HepG2 (cell line): Measurements from ENCODE around the gene SMIM14. TPM values are rescaled to one million over a fixed set of nuclear protein-coding genes. Genes with fewer than 3 reads are reported as not detected.
A peak's percentile ranks its signal among the peaks of the same experiment; 100 is the strongest.

Experiments
- HOXA3 ChIP-seq: sonication (generic); formaldehyde crosslinking; IDR thresholded peaks from 2 replicates; pipeline ENCODE4 v1.5.0; 2020; ENCODE audit warnings: missing genetic modification reagents
- KAT8 ChIP-seq: IDR thresholded peaks from 2 replicates; pipeline ENCODE4 v1.6.1; 2016; ENCODE audit warnings: missing genetic modification reagents, missing compliant biosample characterization
- PHF21A ChIP-seq: sonication (generic); formaldehyde crosslinking; IDR thresholded peaks from 2 replicates; pipeline ENCODE4 v1.5.0; 2020; ENCODE audit warnings: mild to moderate bottlenecking, missing genetic modification reagents
- PLSCR1 ChIP-seq: sonication (generic); formaldehyde crosslinking; IDR thresholded peaks from 2 replicates; pipeline ENCODE4 v1.5.0; 2020; ENCODE audit warnings: missing genetic modification reagents, mild to moderate bottlenecking, borderline replicate concordance
- RBM39 ChIP-seq: fragments of 200-400 bp; formaldehyde crosslinking; IDR thresholded peaks from one replicate; pipeline ENCODE4 v1.6.1; 2018; ENCODE audit warnings: antibody characterized with exemption, mild to moderate bottlenecking, low read depth, low read length; ENCODE audit not compliant: poor library complexity, severe bottlenecking
- SRY ChIP-seq: sonication (generic); formaldehyde crosslinking; IDR thresholded peaks from 2 replicates; pipeline ENCODE4 v1.8.0; 2022; ENCODE audit warnings: mild to moderate bottlenecking, missing genetic modification reagents
- THAP7 ChIP-seq: sonication (generic); formaldehyde crosslinking; IDR thresholded peaks from 2 replicates; pipeline ENCODE4 v1.8.1; 2023; ENCODE audit warnings: mild to moderate bottlenecking, missing genetic modification reagents
- ZBTB2 ChIP-seq: sonication (generic); formaldehyde crosslinking; IDR thresholded peaks from 2 replicates; pipeline ENCODE4 v1.8.0; 2022; ENCODE audit warnings: low read depth, missing genetic modification reagents
- ZFP36 ChIP-seq: fragments of 150-350 bp; IDR thresholded peaks from 2 replicates; pipeline ENCODE4 v1.6.1; 2018; ENCODE audit warnings: borderline replicate concordance, low read length, low read depth; ENCODE audit not compliant: partially characterized antibody
- ZFP37 ChIP-seq: sonication (generic); formaldehyde crosslinking; IDR thresholded peaks from 2 replicates; pipeline ENCODE4 v1.4.0; 2020; ENCODE audit warnings: missing genetic modification reagents, borderline replicate concordance
- ZNF329 ChIP-seq: sonication (generic); formaldehyde crosslinking; IDR thresholded peaks from 2 replicates; pipeline ENCODE4 v1.9.0; 2021; ENCODE audit warnings: low read depth, mild to moderate bottlenecking, missing genetic modification reagents
- ZNF547 ChIP-seq: sonication (generic); formaldehyde crosslinking; IDR thresholded peaks from 2 replicates; pipeline ENCODE4 v1.5.1; 2020; ENCODE audit warnings: mild to moderate bottlenecking, missing genetic modification reagents
- ZNF607 ChIP-seq: sonication (generic); formaldehyde crosslinking; IDR thresholded peaks from 2 replicates; pipeline ENCODE4 v1.5.1; 2020; ENCODE audit warnings: missing genetic modification reagents, mild to moderate bottlenecking, borderline replicate concordance
- ZNF780A ChIP-seq: sonication (generic); formaldehyde crosslinking; IDR thresholded peaks from 2 replicates; pipeline ENCODE4 v1.8.0; 2022; ENCODE audit warnings: mild to moderate bottlenecking, missing genetic modification reagents, moderate library complexity
- ZNF879 ChIP-seq: sonication (generic); formaldehyde crosslinking; IDR thresholded peaks from 2 replicates; pipeline ENCODE4 v1.8.1; 2023; ENCODE audit warnings: missing genetic modification reagents
- polyA plus RNA-seq, 8 experiments: library from polyadenylated mRNA; depleted of rRNA in 3 of 8; stranded (reverse) in 7 of 8; unstranded in 1 of 8; fragments of >200 nt; fragmentation: Illumina TruSeq in 4 of 8; extraction: Trizol in 4 of 8; gene quantifications; 2 replicates each; pipeline versions ENCODE4 v1.2.1 to v1.2.3, GENCODE V29; 2011 to 2016; ENCODE audit warnings: low read depth in 4 of 8, missing spikeins in 1 of 8, mixed read lengths in 1 of 8; ENCODE audit not compliant: insufficient read depth in 1 of 8
- total RNA-seq, 5 experiments: library from RNA; depleted of rRNA; stranded (reverse); fragments of >200 nt; fragmentation: Illumina TruSeq; extraction: Trizol; gene quantifications; 2 replicates each; pipeline ENCODE4 v1.2.3, GENCODE V29; 2016; ENCODE audit warnings: low read depth in 1 of 5
- TF ChIP-seq, protein P1 (sequence below): sonication (generic); formaldehyde crosslinking; IDR thresholded peaks from 2 replicates; pipeline ENCODE4 v1.4.0; 2020; ENCODE audit warnings: missing genetic modification reagents
- TF ChIP-seq, protein P2 (sequence below): sonication (generic); formaldehyde crosslinking; IDR thresholded peaks from 2 replicates; pipeline ENCODE4 v1.4.0; 2020; ENCODE audit warnings: missing genetic modification reagents

SMIM14 gene
- total and polyA plus RNA-seq, 2 of the 13 experiments (the other 11 are each of a cell fraction or from before 2014, with no cell fraction given), result 16.3 to 28.1 TPM

DNA sequence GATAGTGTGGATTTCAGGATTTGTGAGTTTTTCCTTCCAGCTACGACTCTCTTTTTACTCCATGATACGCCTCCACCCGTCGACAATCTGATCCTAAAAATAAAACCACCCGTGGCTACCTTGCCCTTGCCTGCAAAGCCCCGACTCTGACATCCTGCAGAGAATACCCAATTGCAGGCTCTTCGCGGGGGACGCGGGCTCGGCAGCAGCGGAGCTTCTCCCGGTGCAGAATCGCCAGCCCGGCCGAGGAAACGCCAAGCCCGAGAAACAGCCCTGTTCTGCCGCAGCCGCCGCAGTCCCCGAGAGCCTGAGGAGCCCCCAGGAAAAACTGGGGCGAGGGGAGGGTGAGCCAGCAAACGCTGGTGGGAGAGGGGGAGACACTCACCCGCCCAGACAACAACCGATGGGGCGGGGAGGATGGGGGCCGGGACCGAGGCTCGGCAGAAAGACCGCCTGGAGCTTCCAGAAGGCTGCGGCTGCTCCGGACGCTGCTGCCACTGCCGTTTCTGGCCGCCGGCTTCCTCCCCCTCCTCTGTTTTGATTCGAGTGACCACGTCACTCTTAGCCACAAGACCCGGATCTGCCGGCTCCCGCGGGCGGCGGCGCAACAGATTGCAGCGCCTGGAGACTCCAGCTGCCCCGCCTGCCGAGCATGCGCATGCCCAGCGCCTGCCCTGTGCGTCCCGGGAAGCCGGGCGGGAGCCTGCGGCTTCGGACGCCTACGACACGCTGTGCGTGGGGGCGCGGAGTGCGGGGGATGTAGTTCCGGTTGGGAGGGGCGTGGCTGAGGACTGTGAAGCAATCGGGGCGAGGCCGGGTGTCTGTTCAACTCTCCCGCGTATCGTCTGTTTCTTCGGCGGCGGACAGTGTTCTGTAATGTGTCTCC lies at the start of gene SMIM14 (continued):
- TF ChIP-seq THAP7 (CRISPR knock-in tag) (no peak; the same call in 1 of the 2 replicates), KAT8 (peak; percentile 91), ZNF547 (CRISPR knock-in tag) (no peak), ZFP36 (no peak), ZNF879 (CRISPR knock-in tag) (peak; percentile 79; the same call in 1 of the 2 replicates), PLSCR1 (CRISPR knock-in tag) (no peak), SRY (peak; percentile 69), ZBTB2 (CRISPR knock-in tag) (peak; percentile 90), ZNF780A (CRISPR knock-in tag) (0 out of 2 replicates have a peak, but pooled peaks have one; percentile 73), PHF21A (CRISPR knock-in tag) (peak; percentile 84), ZFP37 (CRISPR knock-in tag) (no peak; the same call in 1 of the 2 replicates), ZNF607 (peak; percentile 85), HOXA3 (CRISPR knock-in tag) (peak; percentile 91), RBM39 (peak; percentile 91), ZNF329 (CRISPR knock-in tag) (no peak)
- TF ChIP-seq, protein P1, sequence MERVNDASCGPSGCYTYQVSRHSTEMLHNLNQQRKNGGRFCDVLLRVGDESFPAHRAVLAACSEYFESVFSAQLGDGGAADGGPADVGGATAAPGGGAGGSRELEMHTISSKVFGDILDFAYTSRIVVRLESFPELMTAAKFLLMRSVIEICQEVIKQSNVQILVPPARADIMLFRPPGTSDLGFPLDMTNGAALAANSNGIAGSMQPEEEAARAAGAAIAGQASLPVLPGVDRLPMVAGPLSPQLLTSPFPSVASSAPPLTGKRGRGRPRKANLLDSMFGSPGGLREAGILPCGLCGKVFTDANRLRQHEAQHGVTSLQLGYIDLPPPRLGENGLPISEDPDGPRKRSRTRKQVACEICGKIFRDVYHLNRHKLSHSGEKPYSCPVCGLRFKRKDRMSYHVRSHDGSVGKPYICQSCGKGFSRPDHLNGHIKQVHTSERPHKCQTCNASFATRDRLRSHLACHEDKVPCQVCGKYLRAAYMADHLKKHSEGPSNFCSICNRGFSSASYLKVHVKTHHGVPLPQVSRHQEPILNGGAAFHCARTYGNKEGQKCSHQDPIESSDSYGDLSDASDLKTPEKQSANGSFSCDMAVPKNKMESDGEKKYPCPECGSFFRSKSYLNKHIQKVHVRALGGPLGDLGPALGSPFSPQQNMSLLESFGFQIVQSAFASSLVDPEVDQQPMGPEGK (CRISPR knock-in tag), result peak; percentile 95
- TF ChIP-seq, protein P2, sequence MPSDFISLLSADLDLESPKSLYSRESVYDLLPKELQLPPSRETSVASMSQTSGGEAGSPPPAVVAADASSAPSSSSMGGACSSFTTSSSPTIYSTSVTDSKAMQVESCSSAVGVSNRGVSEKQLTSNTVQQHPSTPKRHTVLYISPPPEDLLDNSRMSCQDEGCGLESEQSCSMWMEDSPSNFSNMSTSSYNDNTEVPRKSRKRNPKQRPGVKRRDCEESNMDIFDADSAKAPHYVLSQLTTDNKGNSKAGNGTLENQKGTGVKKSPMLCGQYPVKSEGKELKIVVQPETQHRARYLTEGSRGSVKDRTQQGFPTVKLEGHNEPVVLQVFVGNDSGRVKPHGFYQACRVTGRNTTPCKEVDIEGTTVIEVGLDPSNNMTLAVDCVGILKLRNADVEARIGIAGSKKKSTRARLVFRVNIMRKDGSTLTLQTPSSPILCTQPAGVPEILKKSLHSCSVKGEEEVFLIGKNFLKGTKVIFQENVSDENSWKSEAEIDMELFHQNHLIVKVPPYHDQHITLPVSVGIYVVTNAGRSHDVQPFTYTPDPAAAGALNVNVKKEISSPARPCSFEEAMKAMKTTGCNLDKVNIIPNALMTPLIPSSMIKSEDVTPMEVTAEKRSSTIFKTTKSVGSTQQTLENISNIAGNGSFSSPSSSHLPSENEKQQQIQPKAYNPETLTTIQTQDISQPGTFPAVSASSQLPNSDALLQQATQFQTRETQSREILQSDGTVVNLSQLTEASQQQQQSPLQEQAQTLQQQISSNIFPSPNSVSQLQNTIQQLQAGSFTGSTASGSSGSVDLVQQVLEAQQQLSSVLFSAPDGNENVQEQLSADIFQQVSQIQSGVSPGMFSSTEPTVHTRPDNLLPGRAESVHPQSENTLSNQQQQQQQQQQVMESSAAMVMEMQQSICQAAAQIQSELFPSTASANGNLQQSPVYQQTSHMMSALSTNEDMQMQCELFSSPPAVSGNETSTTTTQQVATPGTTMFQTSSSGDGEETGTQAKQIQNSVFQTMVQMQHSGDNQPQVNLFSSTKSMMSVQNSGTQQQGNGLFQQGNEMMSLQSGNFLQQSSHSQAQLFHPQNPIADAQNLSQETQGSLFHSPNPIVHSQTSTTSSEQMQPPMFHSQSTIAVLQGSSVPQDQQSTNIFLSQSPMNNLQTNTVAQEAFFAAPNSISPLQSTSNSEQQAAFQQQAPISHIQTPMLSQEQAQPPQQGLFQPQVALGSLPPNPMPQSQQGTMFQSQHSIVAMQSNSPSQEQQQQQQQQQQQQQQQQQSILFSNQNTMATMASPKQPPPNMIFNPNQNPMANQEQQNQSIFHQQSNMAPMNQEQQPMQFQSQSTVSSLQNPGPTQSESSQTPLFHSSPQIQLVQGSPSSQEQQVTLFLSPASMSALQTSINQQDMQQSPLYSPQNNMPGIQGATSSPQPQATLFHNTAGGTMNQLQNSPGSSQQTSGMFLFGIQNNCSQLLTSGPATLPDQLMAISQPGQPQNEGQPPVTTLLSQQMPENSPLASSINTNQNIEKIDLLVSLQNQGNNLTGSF, result no peak
